Neuronal stem cell (in vitro differentiated cells): ENCODE results near the gene CDH9.

Source experiments
- DNase-seq: peaks from one replicate; pipeline ENCODE4 v3.0.0-alpha.2; 2013; ENCODE audit warnings: low spot score
- H2AFZ ChIP-seq: one replicate; pipeline ENCODE4 v1.6.1; 2013; ENCODE audit warnings: mild to moderate bottlenecking, low read length, inconsistent platforms
- H2AK5ac ChIP-seq: 2 replicates; pipeline ENCODE4 v1.6.1; 2013; ENCODE audit warnings: low read depth, mild to moderate bottlenecking, inconsistent platforms, low read length, moderate library complexity, mixed read lengths
- H2BK120ac ChIP-seq: 2 replicates; pipeline ENCODE4 v1.6.1; 2013; ENCODE audit warnings: low read depth, mild to moderate bottlenecking, inconsistent platforms, low read length, moderate library complexity, mixed read lengths
- H2BK12ac ChIP-seq: one replicate; pipeline ENCODE4 v1.6.1; 2013; ENCODE audit warnings: low read length, inconsistent platforms
- H2BK15ac ChIP-seq: 2 replicates; pipeline ENCODE4 v1.6.1; 2013; ENCODE audit warnings: mild to moderate bottlenecking, low read length, inconsistent platforms, mixed read lengths
- H2BK5ac ChIP-seq: one replicate; pipeline ENCODE4 v1.6.1; 2013; ENCODE audit warnings: inconsistent platforms, mild to moderate bottlenecking, low read length, moderate library complexity
- H3K14ac ChIP-seq: one replicate; pipeline ENCODE4 v1.6.1; 2013; ENCODE audit warnings: low read length, inconsistent platforms
- H3K18ac ChIP-seq: 2 replicates; pipeline ENCODE4 v1.6.1; 2013; ENCODE audit warnings: low read length, inconsistent platforms
- H3K23ac ChIP-seq: 2 replicates; pipeline ENCODE4 v1.6.1; 2013; ENCODE audit warnings: low read depth, mild to moderate bottlenecking, mixed read lengths, low read length, inconsistent platforms; ENCODE audit not compliant: poor library complexity
- H3K27ac ChIP-seq: replicated peaks from 3 replicates; pipeline ENCODE4 v1.5.1; 2013; ENCODE audit warnings: low read length, inconsistent platforms
- H3K27me3 ChIP-seq, 3 experiments: 2 replicates each; pipeline ENCODE4 v1.6.1; 2013; ENCODE audit warnings: low read length in 3 of 3, mild to moderate bottlenecking in 2 of 3, inconsistent platforms in 1 of 3, low read depth in 1 of 3, mixed read lengths in 1 of 3, moderate library complexity in 1 of 3; ENCODE audit not compliant: control insufficient read depth in 3 of 3, insufficient read depth in 3 of 3
- H3K36me3 ChIP-seq, 2 donors: replicated peaks in 1 of 2; 2 replicates each; pipeline ENCODE4 v1.6.1; 2013; ENCODE audit warnings: low read length in 2 of 2; ENCODE audit not compliant: control insufficient read depth in 2 of 2, insufficient read depth in 2 of 2
- H3K4ac ChIP-seq: 2 replicates; pipeline ENCODE4 v1.6.1; 2013; ENCODE audit warnings: inconsistent platforms, mild to moderate bottlenecking, low read length, moderate library complexity
- H3K4me1 ChIP-seq, 2 donors: 1 replicate in 1 of 2; 2 replicates in 1 of 2; pipeline ENCODE4 v1.6.1; 2013; ENCODE audit warnings: low read length in 2 of 2, low read depth in 1 of 2; ENCODE audit not compliant: control insufficient read depth in 2 of 2, insufficient read depth in 1 of 2
- H3K4me2 ChIP-seq: one replicate; pipeline ENCODE4 v1.6.1; 2013; ENCODE audit warnings: mild to moderate bottlenecking, low read length, inconsistent platforms; ENCODE audit not compliant: insufficient read depth, poor library complexity, severe bottlenecking
- H3K4me3 ChIP-seq, 2 donors: 2 replicates each; pipeline ENCODE4 v1.5.1; 2013; ENCODE audit warnings: low read length in 2 of 2, mild to moderate bottlenecking in 2 of 2, inconsistent platforms in 1 of 2, moderate library complexity in 1 of 2
- H3K79me1 ChIP-seq: one replicate; pipeline ENCODE4 v1.6.1; 2013; ENCODE audit warnings: low read depth, mild to moderate bottlenecking, inconsistent platforms, low read length, moderate library complexity
- H3K9ac ChIP-seq: one replicate; pipeline ENCODE4 v1.6.1; 2013; ENCODE audit warnings: mild to moderate bottlenecking, low read depth, low read length, inconsistent platforms; ENCODE audit not compliant: poor library complexity
- H3K9me3 ChIP-seq, 2 donors: replicated peaks in 1 of 2; 2 replicates each; pipeline versions ENCODE3 to v1.6.1; 2013; ENCODE audit warnings: low read length in 2 of 2, mild to moderate bottlenecking in 2 of 2, inconsistent platforms in 1 of 2, low read depth in 1 of 2, mixed read lengths in 1 of 2, moderate library complexity in 1 of 2; ENCODE audit not compliant: control insufficient read depth in 2 of 2, insufficient read depth in 1 of 2
- H4K8ac ChIP-seq: one replicate; pipeline ENCODE4 v1.6.1; 2013; ENCODE audit warnings: low read depth, mild to moderate bottlenecking, inconsistent platforms, low read length, moderate library complexity
- H4K91ac ChIP-seq: one replicate; pipeline ENCODE4 v1.6.1; 2013; ENCODE audit warnings: low read length, low read depth, mild to moderate bottlenecking, inconsistent platforms; ENCODE audit not compliant: poor library complexity
- WGBS, 2 donors: extraction: QIAGEN DNeasy Blood & Tissue Kit; methylation state at CpG; one replicate each; pipeline ENCODE4 v1.1.7; 2013; ENCODE audit warnings: missing lambda C conversion rate in 2 of 2, mixed read lengths in 1 of 2; ENCODE audit not compliant: insufficient read length in 2 of 2, insufficient replicate concordance in 1 of 2; ENCODE audit errors: extremely low coverage in 2 of 2; 5-methylcytosine and 5-hydroxymethylcytosine counted together

The CDH9 gene

GRCh38 chr5:27034565-27034964, 3.8 kb downstream of the CDH9 start:
- Histone ChIP-seq H2BK15ac (no peak overlapping the region), H2BK120ac (no peak overlapping the region), H3K4me3 (no peak overlapping the region), H4K91ac (no peak overlapping the region), H3K4ac (no peak overlapping the region), H2AK5ac (no peak overlapping the region), H3K9ac (no peak overlapping the region), H3K4me2 (no peak overlapping the region), H2BK5ac (no peak overlapping the region), H3K23ac (no peak overlapping the region), H3K27me3 (no peaks in the 10 kb centered on the region), H3K4me1 (peaks cover 3% of the 10 kb centered on the region in 2 donors), H3K36me3 (no peaks in the 10 kb centered on the region), H4K8ac (no peak overlapping the region), H2AFZ (no peak overlapping the region), H2BK12ac (no peak overlapping the region), H3K18ac (no peak overlapping the region), H3K9me3 (no peaks in the 10 kb centered on the region), H3K79me1 (no peaks in the 10 kb centered on the region), H3K27ac (no peak overlapping the region), H3K14ac (no peak overlapping the region)
- no peak for DNase-seq
- no CpG with 5 or more reads among the region's 1 CpG for WGBS, 2 donors

- no peak overlapping the region for H3K4ac ChIP-seq
- no peak overlapping the region for H4K91ac ChIP-seq
- no peak overlapping the region for H2AK5ac ChIP-seq
- no peaks in the 10 kb centered on the region for H3K36me3 ChIP-seq
- H3K9me3 ChIP-seq: no peaks in the 10 kb centered on the region
- no peak overlapping the region for H2BK120ac ChIP-seq
- H4K8ac ChIP-seq: no peak overlapping the region
- no peak overlapping the region for H3K9ac ChIP-seq
- no peak for DNase-seq
- H2BK15ac ChIP-seq: no peak overlapping the region
- H2BK12ac ChIP-seq: no peak overlapping the region
- H3K14ac ChIP-seq: no peak overlapping the region
- H3K4me3 ChIP-seq: no peak overlapping the region
- no peak overlapping the region for H3K18ac ChIP-seq
- no peaks in the 10 kb centered on the region for H3K4me1 ChIP-seq
- no peak overlapping the region for H3K27ac ChIP-seq
- no peaks in the 10 kb centered on the region for H3K27me3 ChIP-seq
- no peak overlapping the region for H3K23ac ChIP-seq
- H3K79me1 ChIP-seq: no peaks in the 10 kb centered on the region
- WGBS, 2 donors: no CpG with 5 or more reads among the region's 2 CpGs
- H2BK5ac ChIP-seq: no peak overlapping the region
- no peak overlapping the region for H2AFZ ChIP-seq
- no peak overlapping the region for H3K4me2 ChIP-seq
Observed at GRCh38 chr5:27026801-27027200, 11.6 kb downstream of the CDH9 start.

GRCh38 chr5:27026063-27026462, 12.3 kb downstream of the CDH9 start:
- Histone ChIP-seq H3K4ac (no peak overlapping the region), H2AFZ (no peak overlapping the region), H3K18ac (no peak overlapping the region), H3K14ac (no peak overlapping the region), H2BK120ac (no peak overlapping the region), H3K9me3 (no peaks in the 10 kb centered on the region), H3K27me3 (no peaks in the 10 kb centered on the region), H2BK12ac (no peak overlapping the region), H3K27ac (no peak overlapping the region), H2BK15ac (no peak overlapping the region), H3K4me3 (no peak overlapping the region), H3K36me3 (no peaks in the 10 kb centered on the region), H4K91ac (no peak overlapping the region), H3K9ac (no peak overlapping the region), H3K4me2 (no peak overlapping the region), H3K23ac (no peak overlapping the region), H3K4me1 (no peaks in the 10 kb centered on the region), H3K79me1 (no peaks in the 10 kb centered on the region), H4K8ac (no peak overlapping the region), H2BK5ac (no peak overlapping the region), H2AK5ac (no peak overlapping the region)
- DNase-seq: no peak
- WGBS, 2 donors: no CpG with 5 or more reads among the region's 1 CpG

GRCh38 chr5:27021471-27021870, 16.9 kb downstream of the CDH9 start:
- no peak overlapping the region for H2BK12ac ChIP-seq
- no peak overlapping the region for H3K14ac ChIP-seq
- no peak overlapping the region for H2BK15ac ChIP-seq
- H3K79me1 ChIP-seq: no peaks in the 10 kb centered on the region
- no peaks in the 10 kb centered on the region for H3K9me3 ChIP-seq
- no peak overlapping the region for H3K27ac ChIP-seq
- no peaks in the 10 kb centered on the region for H3K36me3 ChIP-seq
- H4K8ac ChIP-seq: no peak overlapping the region
- no peak overlapping the region for H4K91ac ChIP-seq
- no peak overlapping the region for H2BK120ac ChIP-seq
- no peak overlapping the region for H2BK5ac ChIP-seq
- no peak overlapping the region for H2AK5ac ChIP-seq
- H2AFZ ChIP-seq: no peak overlapping the region
- no peak overlapping the region for H3K9ac ChIP-seq
- H3K4ac ChIP-seq: no peak overlapping the region
- no peak overlapping the region for H3K4me2 ChIP-seq
- H3K4me1 ChIP-seq: no peaks in the 10 kb centered on the region
- DNase-seq: no peak
- no CpG with 5 or more reads among the region's 1 CpG for WGBS, 2 donors
- no peaks in the 10 kb centered on the region for H3K27me3 ChIP-seq
- no peak overlapping the region for H3K23ac ChIP-seq
- no peak overlapping the region for H3K4me3 ChIP-seq
- no peak overlapping the region for H3K18ac ChIP-seq
